ENCODE results near the gene HSD3B2. TPM values are rescaled to one million over a fixed set of nuclear protein-coding genes. Genes with fewer than 3 reads are reported as not detected.
"Not testable (repeated sequence)": the region's sequence is repeated elsewhere in the genome, so short reads cannot be mapped to it uniquely, and the experiment has no call there.

Gene HSD3B2
- total RNA-seq, 2 donors from 2014 or later: 2.2 to 27.2 TPM

DNA sequence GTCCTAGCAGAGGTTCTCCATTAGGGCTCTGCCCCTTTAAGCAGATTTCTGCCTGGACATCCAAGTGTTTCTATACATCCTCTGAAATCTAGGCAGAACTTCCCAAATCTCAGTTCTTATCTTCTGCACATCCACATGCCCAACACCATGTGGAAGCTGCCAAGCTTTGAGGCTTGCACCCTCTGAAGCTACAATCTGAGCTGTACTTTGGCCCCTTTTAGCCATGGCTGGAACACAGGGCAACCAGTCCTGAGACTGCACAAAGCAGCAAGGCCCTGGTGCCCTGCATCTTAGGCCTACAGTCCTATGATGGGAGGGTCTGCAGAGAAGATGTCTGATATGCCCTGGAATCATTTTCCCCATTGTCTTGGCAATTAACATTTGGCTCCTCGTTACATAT is 38.4 kb upstream of the HSD3B2 start:
- Histone ChIP-seq H3K36me3 (no peaks in the 10 kb centered on the region), H3K4me1 (no peaks in the 10 kb centered on the region), H3K27ac (no peak overlapping the region), H3K9ac (ENCODE audit: low read depth in 2 of 2, low read length in 2 of 2) (no peak overlapping the region), H3K9me3 (no peaks in the 10 kb centered on the region), H3K27me3 (no peaks in the 10 kb centered on the region), H3K4me3 (no peak overlapping the region)
- no peak for DNase-seq
- intact Hi-C loops (cut with DNase I): no loop called here
- TF ChIP-seq, protein P1, sequence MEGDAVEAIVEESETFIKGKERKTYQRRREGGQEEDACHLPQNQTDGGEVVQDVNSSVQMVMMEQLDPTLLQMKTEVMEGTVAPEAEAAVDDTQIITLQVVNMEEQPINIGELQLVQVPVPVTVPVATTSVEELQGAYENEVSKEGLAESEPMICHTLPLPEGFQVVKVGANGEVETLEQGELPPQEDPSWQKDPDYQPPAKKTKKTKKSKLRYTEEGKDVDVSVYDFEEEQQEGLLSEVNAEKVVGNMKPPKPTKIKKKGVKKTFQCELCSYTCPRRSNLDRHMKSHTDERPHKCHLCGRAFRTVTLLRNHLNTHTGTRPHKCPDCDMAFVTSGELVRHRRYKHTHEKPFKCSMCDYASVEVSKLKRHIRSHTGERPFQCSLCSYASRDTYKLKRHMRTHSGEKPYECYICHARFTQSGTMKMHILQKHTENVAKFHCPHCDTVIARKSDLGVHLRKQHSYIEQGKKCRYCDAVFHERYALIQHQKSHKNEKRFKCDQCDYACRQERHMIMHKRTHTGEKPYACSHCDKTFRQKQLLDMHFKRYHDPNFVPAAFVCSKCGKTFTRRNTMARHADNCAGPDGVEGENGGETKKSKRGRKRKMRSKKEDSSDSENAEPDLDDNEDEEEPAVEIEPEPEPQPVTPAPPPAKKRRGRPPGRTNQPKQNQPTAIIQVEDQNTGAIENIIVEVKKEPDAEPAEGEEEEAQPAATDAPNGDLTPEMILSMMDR (IDR thresholded peaks at IDR 0.05): no peak

DNA sequence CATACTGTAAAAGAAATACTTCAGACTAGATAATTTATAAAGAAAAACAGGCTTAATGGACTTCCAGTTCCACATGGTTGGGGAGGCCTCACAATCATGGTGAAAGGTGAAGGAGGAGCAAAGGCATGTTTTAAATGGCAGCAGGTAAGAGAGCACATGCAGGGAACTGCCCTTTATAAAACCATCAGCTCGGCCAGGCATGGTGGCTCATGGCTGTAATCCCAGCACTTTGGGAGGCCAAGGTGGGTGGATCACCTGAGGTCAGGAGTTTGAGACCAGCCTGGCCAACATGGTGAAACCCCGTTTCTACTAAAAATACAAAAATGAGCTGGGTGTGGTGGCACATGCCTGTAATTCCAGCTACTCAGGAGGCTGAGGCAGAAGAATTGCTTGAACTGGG is 37.4 kb upstream of the HSD3B2 start:
- H3K36me3 ChIP-seq; H3K4me1 ChIP-seq; DNase-seq; intact Hi-C loops (cut with DNase I); H3K4me3 ChIP-seq; H3K27ac ChIP-seq; H3K9ac ChIP-seq (ENCODE audit: low read depth in 2 of 2, low read length in 2 of 2); H3K9me3 ChIP-seq; H3K27me3 ChIP-seq: not testable (repeated sequence)

GRCh38 chr1:119379117-119379516 is 35.8 kb upstream of the HSD3B2 start:
- TF ChIP-seq, protein P1 (IDR thresholded peaks at IDR 0.05): no peak
- no peaks in the 10 kb centered on the region for H3K9me3 ChIP-seq

GRCh38 chr1:119380304-119380703 is 34.6 kb upstream of the HSD3B2 start:
- Histone ChIP-seq H3K9ac (ENCODE audit: low read depth in 2 of 2, low read length in 2 of 2) (no peak overlapping the region), H3K4me1 (no peaks in the 10 kb centered on the region), H3K4me3 (no peak overlapping the region), H3K27me3 (no peaks in the 10 kb centered on the region), H3K9me3 (no peaks in the 10 kb centered on the region), H3K36me3 (no peaks in the 10 kb centered on the region), H3K27ac (no peak overlapping the region)
- no peak for DNase-seq
- TF ChIP-seq, protein P1 (IDR thresholded peaks at IDR 0.05): no peak
- intact Hi-C loops (cut with DNase I): no loop called here

More at GRCh38 chr1:119379117-119379516, 35.8 kb upstream of the HSD3B2 start:
- Histone ChIP-seq H3K36me3 (no peaks in the 10 kb centered on the region), H3K27ac (no peak overlapping the region), H3K27me3 (no peaks in the 10 kb centered on the region), H3K9ac (ENCODE audit: low read depth in 2 of 2, low read length in 2 of 2) (no peak overlapping the region), H3K4me3 (no peak overlapping the region), H3K4me1 (no peaks in the 10 kb centered on the region)
- intact Hi-C loops (cut with DNase I): no loop called here
- no peak for DNase-seq

DNA sequence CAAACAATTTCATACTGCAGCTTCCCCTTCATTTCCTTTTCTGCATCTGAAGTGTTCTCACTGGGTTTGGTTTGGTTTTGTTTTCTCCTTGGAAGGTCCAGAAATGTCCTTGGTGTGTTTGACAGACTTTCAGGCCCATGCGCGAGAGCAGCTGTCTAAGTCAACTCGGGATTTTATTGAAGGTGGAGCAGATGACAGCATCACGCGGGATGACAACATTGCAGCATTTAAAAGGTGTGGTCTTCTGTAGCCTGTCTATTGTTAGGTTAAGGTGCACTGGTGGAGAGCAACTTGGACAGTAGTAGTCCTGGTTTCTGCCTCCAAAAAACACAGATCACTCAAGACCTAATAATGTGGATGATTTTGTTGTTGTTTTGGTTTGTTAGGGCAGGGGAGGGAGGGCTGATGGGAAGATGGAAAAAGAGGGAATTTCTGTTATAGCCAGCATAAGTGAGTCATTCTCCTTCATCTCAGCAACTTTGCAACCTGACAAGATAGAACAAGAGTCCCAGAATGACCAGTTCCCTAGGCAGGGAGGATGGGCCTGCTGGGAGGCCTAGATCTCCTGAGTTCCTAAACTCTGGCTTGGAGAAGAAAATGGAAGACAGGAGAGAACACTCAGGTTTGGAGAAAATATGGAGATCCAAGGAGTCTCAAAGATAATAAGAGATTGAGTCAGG is 33.8 kb upstream of the HSD3B2 start:
- no peaks in the 10 kb centered on the region for H3K36me3 ChIP-seq
- no peaks in the 10 kb centered on the region for H3K9me3 ChIP-seq
- H3K4me1 ChIP-seq: no peaks in the 10 kb centered on the region
- H3K4me3 ChIP-seq: no peak overlapping the region
- intact Hi-C loops (cut with DNase I): no loop called here
- DNase-seq: no peak
- H3K9ac ChIP-seq (ENCODE audit: low read depth in 2 of 2, low read length in 2 of 2): no peak overlapping the region
- H3K27me3 ChIP-seq: no peaks in the 10 kb centered on the region
- no peak overlapping the region for H3K27ac ChIP-seq
- TF ChIP-seq, protein P1 (IDR thresholded peaks at IDR 0.05): no peak

GRCh38 chr1:119384591-119384990 is 30.4 kb upstream of the HSD3B2 start:
- Histone ChIP-seq H3K36me3 (no peaks in the 10 kb centered on the region), H3K9me3 (no peaks in the 10 kb centered on the region)

More at GRCh38 chr1:119384591-119384990, 30.4 kb upstream of the HSD3B2 start:
- TF ChIP-seq, protein P1 (IDR thresholded peaks at IDR 0.05): no peak
- H3K27me3 ChIP-seq: no peaks in the 10 kb centered on the region
- no peak for DNase-seq
- H3K27ac ChIP-seq: no peak overlapping the region
- no peak overlapping the region for H3K9ac ChIP-seq (ENCODE audit: low read depth in 2 of 2, low read length in 2 of 2)
- intact Hi-C loops (cut with DNase I): no loop called here
- no peaks in the 10 kb centered on the region for H3K4me1 ChIP-seq
- no peak overlapping the region for H3K4me3 ChIP-seq
